Endometrium (tissue), 2 donors: Measurements from ENCODE around the gene ADNP2.

Source experiments
- FAIRE-seq: peaks from 2 replicates; lab custom pipeline; 2012; peaks lifted over from hg19 to GRCh38; lab: Jason Lieb, UNC
- donor health status: control.
- donor health status: control.

The ADNP2 gene

DNA sequence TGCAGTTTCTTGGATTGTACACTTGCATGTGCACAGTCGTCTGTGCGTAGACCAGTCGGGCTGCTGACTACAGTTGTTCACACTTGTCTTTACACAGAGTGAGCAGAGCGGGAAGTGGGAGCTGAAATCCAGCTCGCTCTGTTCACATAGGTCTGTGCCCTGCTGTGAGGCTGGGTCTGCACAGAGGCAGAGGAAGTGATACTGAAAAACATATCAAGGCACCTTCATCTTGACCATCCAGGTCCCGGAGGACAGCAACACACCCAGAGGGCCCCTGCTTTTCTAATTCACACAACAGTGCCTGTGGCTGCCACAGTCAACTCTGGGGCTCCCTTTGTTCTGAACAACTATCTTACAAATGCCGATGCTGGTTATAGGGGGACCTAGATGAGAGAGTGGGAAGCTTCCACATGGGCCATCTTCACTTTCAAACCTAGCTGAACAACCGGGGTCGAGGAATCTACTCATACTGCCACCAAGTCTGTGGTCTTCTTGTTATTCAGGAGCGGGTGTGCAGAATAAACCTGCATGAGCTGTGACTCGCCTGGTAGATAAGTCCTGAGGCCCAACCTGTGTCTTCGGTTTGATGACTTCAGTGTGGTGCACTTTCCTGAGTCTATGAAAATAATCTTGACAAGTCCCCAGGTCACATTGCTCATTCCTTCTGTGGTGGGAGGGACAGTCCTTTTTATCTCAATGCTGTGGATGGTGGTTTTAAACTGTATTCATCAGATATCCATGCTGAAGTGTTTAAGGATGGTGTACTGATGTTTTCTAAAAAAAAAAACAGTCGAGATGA is 3.5 kb upstream of the ADNP2 start:
- no peak for FAIRE-seq

DNA sequence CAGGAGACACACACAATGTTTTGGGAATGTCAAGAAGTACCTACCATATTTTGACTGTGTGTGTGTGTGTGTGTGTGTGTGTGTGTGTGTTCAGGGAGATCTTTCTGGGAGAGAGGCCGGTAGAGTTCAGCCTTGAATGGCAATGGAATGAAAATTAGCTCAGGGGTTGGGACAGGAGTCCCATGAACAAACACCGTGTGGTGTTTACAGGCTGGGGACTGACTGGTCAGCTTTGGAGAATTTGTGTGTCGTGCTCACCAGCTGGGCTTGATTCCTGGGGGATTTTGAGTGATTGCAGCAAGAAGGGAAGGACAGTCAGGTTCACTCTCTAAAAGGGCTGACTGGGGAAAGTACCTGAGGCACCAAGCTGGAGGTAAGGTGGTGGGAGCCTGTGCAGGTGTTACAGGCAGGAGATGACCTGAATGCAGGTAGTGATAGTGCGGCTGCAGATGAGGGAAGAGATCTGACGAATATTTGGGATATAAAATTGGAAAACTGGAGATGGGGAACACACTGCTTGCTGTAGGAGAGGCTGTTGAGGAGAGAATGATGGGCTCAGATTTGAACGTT is 2.5 kb upstream of the ADNP2 start:
- no peak for FAIRE-seq

- no peak for FAIRE-seq
Observed at GRCh38 chr18:80107426-80107825, 1.6 kb upstream of the ADNP2 start.

- FAIRE-seq, result no peak
Observed at GRCh38 chr18:80108121-80108536, 933 bp upstream of the ADNP2 start.

- no peak for FAIRE-seq
Observed at GRCh38 chr18:80109676-80110078, 615 bp downstream of the ADNP2 start.

- FAIRE-seq, result no peak
Observed at GRCh38 chr18:80112624-80113248, 3.7 kb downstream of the ADNP2 start.

- FAIRE-seq, result no peak
Observed at GRCh38 chr18:80115035-80115434, 6.0 kb downstream of the ADNP2 start.

- FAIRE-seq, result no peak
Observed at GRCh38 chr18:80119111-80119510, 10.0 kb downstream of the ADNP2 start.

DNA sequence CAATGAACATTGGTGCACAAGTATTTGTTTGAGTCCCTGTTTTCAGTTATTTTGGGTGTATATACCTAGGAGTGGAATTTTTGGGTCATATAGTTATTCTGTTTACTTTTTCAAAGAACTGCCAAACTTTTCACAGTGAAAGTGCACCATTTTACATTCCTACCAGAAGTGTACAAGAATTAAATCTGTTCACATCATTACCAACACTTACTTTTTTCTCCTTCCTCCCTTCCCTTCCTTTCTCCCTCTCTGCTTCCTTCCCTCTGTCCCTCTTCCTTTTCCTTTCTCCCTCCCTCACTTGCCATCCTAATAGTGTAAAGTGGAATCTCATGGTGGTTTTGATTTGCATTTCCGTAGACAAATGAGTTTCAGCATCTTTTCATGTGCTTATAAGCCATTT is 11.9 kb downstream of the ADNP2 start:
- no peak for FAIRE-seq

- FAIRE-seq, result no peak
Observed at GRCh38 chr18:80124131-80124530, 15.1 kb downstream of the ADNP2 start.

- no peak for FAIRE-seq
Observed at GRCh38 chr18:80126797-80127196, 17.7 kb downstream of the ADNP2 start.

GRCh38 chr18:80127635-80128034 is 18.6 kb downstream of the ADNP2 start:
- no peak for FAIRE-seq

DNA sequence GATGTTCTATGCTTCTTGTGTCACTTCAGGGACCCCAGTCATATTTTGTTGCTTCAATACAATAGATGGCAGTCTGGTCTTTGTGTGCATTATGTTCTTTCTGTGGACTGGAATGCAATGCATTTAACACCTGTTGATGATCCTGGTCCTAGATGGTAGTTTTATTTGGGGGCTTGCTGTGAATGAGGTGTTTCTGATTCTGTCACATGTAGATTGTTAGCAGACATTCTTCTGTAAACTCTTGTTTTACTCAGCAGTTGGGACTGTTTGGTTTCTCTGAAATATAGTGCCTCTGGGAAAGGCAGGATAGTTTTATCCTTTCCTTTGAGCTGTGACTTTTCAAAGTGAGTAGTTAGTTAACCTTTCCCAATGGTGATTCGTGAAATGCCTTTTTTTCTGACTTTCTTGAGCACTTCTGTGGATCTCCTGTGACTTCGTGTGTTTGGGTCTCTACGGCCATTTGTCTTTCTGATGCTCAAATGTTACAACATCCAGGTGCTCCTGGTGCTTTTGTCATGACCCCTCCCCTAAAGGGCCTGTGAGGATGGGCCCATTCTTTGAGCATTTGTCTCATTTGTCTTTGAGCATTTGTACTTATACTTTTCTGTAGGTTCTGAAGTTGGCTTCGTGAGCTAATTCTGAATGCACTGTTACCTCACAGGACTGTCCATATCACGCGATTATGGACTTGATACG is 20.8 kb downstream of the ADNP2 start:
- no peak for FAIRE-seq

GRCh38 chr18:80130555-80130954 is 21.5 kb downstream of the ADNP2 start:
- no peak for FAIRE-seq

DNA sequence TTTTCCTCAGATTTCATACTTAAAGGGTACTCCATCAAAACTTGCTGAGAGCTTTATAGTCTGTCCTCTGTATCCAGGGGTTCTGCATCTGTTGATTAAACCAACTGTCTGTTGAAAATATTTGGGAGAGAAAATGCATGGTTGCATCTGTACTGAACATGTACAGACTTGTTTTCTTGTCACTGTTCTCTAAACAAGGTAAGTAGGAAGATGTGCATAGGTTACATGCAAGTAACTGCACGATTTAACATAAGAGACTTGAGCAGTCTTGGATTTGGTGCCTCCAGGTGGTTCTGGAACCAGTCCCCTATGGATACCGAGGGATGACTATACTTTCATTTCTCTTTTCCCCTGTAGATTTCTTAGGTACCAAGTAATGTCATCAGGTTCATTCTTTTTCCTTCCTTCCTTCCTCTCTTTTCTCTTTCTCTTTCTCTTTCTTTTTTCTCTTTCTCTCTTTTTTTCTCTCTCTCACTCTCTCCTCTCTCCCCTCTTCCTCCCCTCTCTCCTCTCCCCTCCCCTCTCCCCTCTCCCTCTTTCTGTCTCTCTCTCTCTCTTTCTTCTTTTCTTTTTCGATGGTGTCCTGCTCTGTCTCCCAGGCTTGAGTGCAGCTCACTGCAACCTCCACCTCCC is 23.2 kb downstream of the ADNP2 start:
- no peak for FAIRE-seq

GRCh38 chr18:80133124-80133523 is 24.1 kb downstream of the ADNP2 start:
- FAIRE-seq, result no peak

- FAIRE-seq, result no peak
Observed at GRCh38 chr18:80135136-80135535, 26.1 kb downstream of the ADNP2 start.

DNA sequence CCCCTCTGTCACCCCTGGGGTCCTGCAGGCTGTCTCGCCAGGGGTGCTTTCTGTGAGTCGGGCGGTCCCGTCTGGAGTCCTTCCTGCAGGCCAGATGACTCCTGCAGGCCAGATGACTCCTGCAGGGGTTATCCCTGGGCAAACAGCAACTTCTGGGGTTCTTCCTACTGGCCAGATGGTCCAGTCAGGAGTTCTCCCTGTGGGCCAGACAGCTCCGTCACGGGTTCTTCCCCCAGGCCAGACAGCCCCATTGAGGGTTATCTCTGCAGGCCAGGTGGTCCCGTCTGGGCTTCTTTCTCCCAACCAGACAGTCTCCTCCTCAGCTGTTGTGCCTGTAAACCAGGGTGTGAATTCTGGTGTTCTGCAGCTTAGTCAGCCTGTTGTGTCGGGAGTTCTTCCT is 27.6 kb downstream of the ADNP2 start:
- FAIRE-seq, result no peak

DNA sequence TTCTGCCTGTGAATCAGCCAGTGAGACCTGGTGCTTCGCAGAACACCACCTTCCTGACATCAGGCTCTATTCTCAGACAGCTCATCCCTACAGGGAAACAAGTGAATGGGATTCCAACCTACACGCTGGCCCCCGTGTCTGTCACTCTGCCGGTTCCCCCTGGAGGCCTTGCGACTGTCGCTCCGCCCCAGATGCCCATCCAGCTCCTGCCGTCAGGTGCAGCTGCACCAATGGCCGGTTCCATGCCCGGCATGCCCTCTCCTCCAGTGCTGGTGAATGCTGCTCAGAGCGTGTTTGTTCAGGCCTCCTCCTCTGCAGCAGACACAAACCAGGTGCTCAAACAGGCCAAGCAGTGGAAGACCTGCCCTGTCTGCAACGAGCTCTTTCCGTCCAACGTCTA is 28.1 kb downstream of the ADNP2 start:
- no peak for FAIRE-seq

- FAIRE-seq, result no peak
Observed at GRCh38 chr18:80137976-80138375, 28.9 kb downstream of the ADNP2 start.

DNA sequence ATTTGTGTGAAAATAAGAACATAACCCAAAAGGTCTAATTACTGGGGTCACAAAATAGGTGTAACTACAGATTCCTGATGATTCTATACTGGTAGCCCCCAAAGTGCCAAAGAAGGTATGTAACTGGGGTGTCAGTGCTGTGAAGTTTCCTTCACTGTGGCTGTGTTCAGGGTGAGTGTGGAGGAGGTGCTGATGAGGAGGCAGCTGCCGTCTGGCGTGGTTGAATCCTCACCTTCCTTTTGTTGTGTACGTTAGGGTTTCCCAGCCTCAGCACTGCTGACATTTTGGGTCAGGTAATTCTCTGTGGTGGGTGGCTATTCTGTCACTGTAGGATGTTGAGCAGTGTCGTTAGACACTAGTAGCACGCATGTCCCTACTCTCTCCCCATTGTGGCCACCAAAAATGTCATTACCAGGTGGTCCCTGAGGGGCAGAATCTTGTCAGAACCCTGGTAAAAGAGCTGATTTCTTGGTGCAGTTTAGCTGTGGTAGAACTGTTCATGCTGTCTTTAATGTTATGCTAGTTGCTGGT is 31.5 kb downstream of the ADNP2 start:
- FAIRE-seq, result no peak

GRCh38 chr18:80143881-80144280 is 34.8 kb downstream of the ADNP2 start:
- FAIRE-seq, result no peak
